ENCODE measurements around the gene COL5A2. TPM values are rescaled to one million over a fixed set of nuclear protein-coding genes. Genes with fewer than 3 reads are reported as not detected.

COL5A2 gene
- total RNA-seq, 4 donors from 2014 or later: 7.7 to 29.5 (median 16.9) TPM

- 86 to 93% methylated on average over 3 of the region's 3 CpGs for WGBS, 2 donors
- H3K4me3 ChIP-seq (ENCODE audit: low read depth, poor library complexity, severe bottlenecking): no peak overlapping the region
- DNase-seq (ENCODE audit: low spot score in 2 of 2): no peak
- TF ChIP-seq POLR2A (IDR thresholded peaks at IDR 0.05): no peak
- no peak for TF ChIP-seq CTCF (IDR thresholded peaks at IDR 0.05)
- intact Hi-C loops (cut with DNase I; ENCODE audit: low total_unique reads): no loop called here
Observed at GRCh38 chr2:189161894-189162293, 17.7 kb downstream of the COL5A2 start.

GRCh38 chr2:189159717-189160116 lies 19.8 kb downstream of the COL5A2 start:
- WGBS, 2 donors: 89 to 93% methylated on average over 4 of the region's 4 CpGs
- TF ChIP-seq POLR2A (IDR thresholded peaks at IDR 0.05): no peak
- no peak for TF ChIP-seq CTCF (IDR thresholded peaks at IDR 0.05)
- no peak overlapping the region for H3K4me3 ChIP-seq (ENCODE audit: low read depth, poor library complexity, severe bottlenecking)
- intact Hi-C loops (cut with DNase I; ENCODE audit: low total_unique reads): no loop called here
- DNase-seq (ENCODE audit: low spot score in 2 of 2): no peak

- intact Hi-C loops (cut with DNase I; ENCODE audit: low total_unique reads): no loop called here
Observed at GRCh38 chr2:189159273-189159672, 20.3 kb downstream of the COL5A2 start.

GRCh38 chr2:189157939-189158338 lies 21.6 kb downstream of the COL5A2 start:
- no peak for DNase-seq (ENCODE audit: low spot score in 2 of 2)
- TF ChIP-seq POLR2A (IDR thresholded peaks at IDR 0.05) (no peak), CTCF (IDR thresholded peaks at IDR 0.05) (no peak)
- intact Hi-C loops (cut with DNase I; ENCODE audit: low total_unique reads): no loop called here
- H3K4me3 ChIP-seq (ENCODE audit: low read depth, poor library complexity, severe bottlenecking): no peak overlapping the region
- 87 to 92% methylated on average over 1 of the region's 1 CpG for WGBS, 2 donors

More at GRCh38 chr2:189159273-189159672, 20.3 kb downstream of the COL5A2 start:
- TF ChIP-seq CTCF (IDR thresholded peaks at IDR 0.05) (no peak), POLR2A (IDR thresholded peaks at IDR 0.05) (no peak)
- no peak overlapping the region for H3K4me3 ChIP-seq (ENCODE audit: low read depth, poor library complexity, severe bottlenecking)
- 73 to 77% methylated on average over 2 of the region's 2 CpGs for WGBS, 2 donors
- no peak for DNase-seq (ENCODE audit: low spot score in 2 of 2)

- no peak for TF ChIP-seq POLR2A (IDR thresholded peaks at IDR 0.05)
- no peak for TF ChIP-seq CTCF (IDR thresholded peaks at IDR 0.05)
- intact Hi-C loops (cut with DNase I; ENCODE audit: low total_unique reads): no loop called here
- DNase-seq (ENCODE audit: low spot score in 2 of 2): no peak
- H3K4me3 ChIP-seq (ENCODE audit: low read depth, poor library complexity, severe bottlenecking): no peak overlapping the region
Observed at GRCh38 chr2:189157456-189157855, 22.1 kb downstream of the COL5A2 start.

- no peak for DNase-seq (ENCODE audit: low spot score in 2 of 2)
- 79 to 81% methylated on average over 1 of the region's 1 CpG for WGBS, 2 donors
- H3K4me3 ChIP-seq (ENCODE audit: low read depth, poor library complexity, severe bottlenecking): no peak overlapping the region
- TF ChIP-seq POLR2A (IDR thresholded peaks at IDR 0.05): no peak
- no peak for TF ChIP-seq CTCF (IDR thresholded peaks at IDR 0.05)
- intact Hi-C loops (cut with DNase I; ENCODE audit: low total_unique reads): no loop called here
Observed at GRCh38 chr2:189155795-189156194, 23.8 kb downstream of the COL5A2 start.

Measured in lower leg skin (tissue), 4 donors.